DOHH2 (cell line): ENCODE results near the gene JMJD6.

Source experiments
- H3F3A ChIP-seq: fragments of 200-600 bp; sonication (generic), shearing (Covaris generic); 2 replicates; pipeline ENCODE4 v1.6.0; 2016; ENCODE audit warnings: antibody characterized with exemption, mild to moderate bottlenecking; ENCODE audit not compliant: control insufficient read depth, insufficient read depth
- H3K27ac ChIP-seq: fragments of 200-600 bp; sonication (generic); 2 replicates; pipeline ENCODE4 v1.5.1; 2014; ENCODE audit warnings: low read depth, mild to moderate bottlenecking, low read length, moderate library complexity
- H3K27me3 ChIP-seq: fragments of 200-600 bp; sonication (generic); 2 replicates; pipeline ENCODE4 v1.6.1; 2014; ENCODE audit warnings: mild to moderate bottlenecking, low read length, mixed read lengths; ENCODE audit not compliant: control insufficient read depth
- H3K36me3 ChIP-seq: fragments of 200-600 bp; sonication (generic); 2 replicates; pipeline ENCODE4 v1.6.1; 2014; ENCODE audit warnings: mild to moderate bottlenecking, low read length, moderate library complexity, mixed read lengths; ENCODE audit not compliant: control insufficient read depth
- H3K4me1 ChIP-seq: fragments of 200-600 bp; sonication (generic); 2 replicates; pipeline ENCODE4 v1.6.1; 2014; ENCODE audit warnings: mild to moderate bottlenecking, low read length, mixed read lengths; ENCODE audit not compliant: control insufficient read depth
- H3K4me2 ChIP-seq: fragments of 200-600 bp; sonication (generic); 2 replicates; pipeline ENCODE4 v1.6.0; 2014; ENCODE audit warnings: mild to moderate bottlenecking, low read length, moderate library complexity
- H3K4me3 ChIP-seq: fragments of 200-600 bp; sonication (generic); 2 replicates; pipeline ENCODE4 v1.5.1; 2014; ENCODE audit warnings: mild to moderate bottlenecking, low read length, mixed read lengths
- H3K79me2 ChIP-seq: fragments of 200-600 bp; sonication (generic); 2 replicates; pipeline ENCODE4 v1.6.1; 2014; ENCODE audit warnings: mild to moderate bottlenecking, low read length, mixed read lengths; ENCODE audit not compliant: control insufficient read depth
- H3K9me2 ChIP-seq: fragments of 200-600 bp; sonication (generic); replicated peaks from 2 replicates; pipeline ENCODE4 v1.6.1; 2014; ENCODE audit warnings: mild to moderate bottlenecking, low read length, mixed read lengths; ENCODE audit not compliant: control insufficient read depth
- H3K9me3 ChIP-seq: fragments of 200-600 bp; sonication (generic); 2 replicates; pipeline ENCODE4 v1.6.1; 2014; ENCODE audit warnings: antibody characterized with exemption, low read length, mixed read lengths; ENCODE audit not compliant: control insufficient read depth, insufficient read depth
- H4K20me1 ChIP-seq: fragments of 200-600 bp; sonication (generic); 2 replicates; pipeline ENCODE4 v1.6.0; 2014; ENCODE audit warnings: low read depth, mild to moderate bottlenecking, antibody characterized with exemption, low read length, moderate library complexity; ENCODE audit not compliant: control insufficient read depth, insufficient read depth
- CTCF ChIP-seq: fragments of 200-600 bp; sonication (generic); IDR thresholded peaks from one replicate; pipeline ENCODE4 v1.5.1; 2014; ENCODE audit warnings: antibody characterized with exemption, mild to moderate bottlenecking, low read depth, low read length; ENCODE audit not compliant: poor library complexity, severe bottlenecking
- EZH2phosphoT487 ChIP-seq: fragments of 200-600 bp; sonication (generic); IDR thresholded peaks from 2 replicates; pipeline ENCODE4 v1.6.1; 2017; ENCODE audit warnings: borderline replicate concordance, mild to moderate bottlenecking, antibody characterized with exemption, low read length, moderate library complexity, mixed read lengths

Gene JMJD6

GRCh38 chr17:76706817-76707216, 19.6 kb downstream of the JMJD6 start:
- no peak for TF ChIP-seq EZH2phosphoT487
- TF ChIP-seq CTCF, result no peak
- H3K79me2 ChIP-seq, result no peaks in the 10 kb centered on the region

GRCh38 chr17:76704805-76705204, 21.6 kb downstream of the JMJD6 start:
- Histone ChIP-seq H3K27me3 (peaks cover 16% of the 10 kb centered on the region), H3K9me2 (no peaks in the 10 kb centered on the region), H3K4me3 (no peak overlapping the region), H3K79me2 (no peaks in the 10 kb centered on the region), H3K9me3 (no peaks in the 10 kb centered on the region), H3K4me2 (no peak overlapping the region), H4K20me1 (no peaks in the 10 kb centered on the region), H3K4me1 (no peaks in the 10 kb centered on the region), H3F3A (no peaks in the 10 kb centered on the region), H3K27ac (no peak overlapping the region), H3K36me3 (no peaks in the 10 kb centered on the region)
- TF ChIP-seq CTCF (no peak), EZH2phosphoT487 (no peak)

More at GRCh38 chr17:76706817-76707216, 19.6 kb downstream of the JMJD6 start:
- H3K9me2 ChIP-seq, result no peaks in the 10 kb centered on the region
- no peak overlapping the region for H3K4me2 ChIP-seq
- peaks cover 27% of the 10 kb centered on the region for H3K27me3 ChIP-seq
- H3F3A ChIP-seq, result peaks cover 5% of the 10 kb centered on the region
- H3K4me3 ChIP-seq, result no peak overlapping the region
- H3K27ac ChIP-seq, result no peak overlapping the region
- peaks cover 7% of the 10 kb centered on the region for H3K4me1 ChIP-seq
- no peaks in the 10 kb centered on the region for H3K9me3 ChIP-seq
- no peaks in the 10 kb centered on the region for H4K20me1 ChIP-seq
- no peaks in the 10 kb centered on the region for H3K36me3 ChIP-seq

GRCh38 chr17:76702941-76703637, 23.3 kb downstream of the JMJD6 start:
- H3K9me2 ChIP-seq, result no peaks in the 10 kb centered on the region
- H3K36me3 ChIP-seq, result no peaks in the 10 kb centered on the region
- H3K4me2 ChIP-seq, result no peak overlapping the region
- H3K4me3 ChIP-seq, result no peak overlapping the region
- no peak overlapping the region for H3K27ac ChIP-seq
- H3K27me3 ChIP-seq, result peaks cover 8% of the 10 kb centered on the region
- no peaks in the 10 kb centered on the region for H3K4me1 ChIP-seq
- H3F3A ChIP-seq, result no peaks in the 10 kb centered on the region
- no peak for TF ChIP-seq CTCF
- no peak for TF ChIP-seq EZH2phosphoT487
- no peaks in the 10 kb centered on the region for H4K20me1 ChIP-seq
- no peaks in the 10 kb centered on the region for H3K9me3 ChIP-seq
- no peaks in the 10 kb centered on the region for H3K79me2 ChIP-seq
